Dendritic cell treated with granulocyte-macrophage colony-stimulating factor and Interleukin-4, amounts not matched to agents 40 ng/mL and 50 ng/mL, for 4 days (primary cell): ENCODE data around the gene RABEP1.
"Not testable (repeated sequence)": the region's sequence is repeated elsewhere in the genome, so short reads cannot be mapped to it uniquely, and the experiment has no call there.

Experiments
- H3K27ac Mint-ChIP-seq: one replicate; pipeline ENCODE4 v1.8.0; 2022; ENCODE audit warnings: mild to moderate bottlenecking, mixed read lengths
- H3K27me3 Mint-ChIP-seq: one replicate; pipeline ENCODE4 v1.8.0; 2022; ENCODE audit warnings: mild to moderate bottlenecking, mixed read lengths
- H3K36me3 Mint-ChIP-seq: one replicate; pipeline ENCODE4 v1.8.0; 2022; ENCODE audit warnings: low read depth, mixed read lengths
- H3K4me1 Mint-ChIP-seq: one replicate; pipeline ENCODE4 v1.8.0; 2022; ENCODE audit warnings: low read depth, mixed read lengths
- H3K4me3 Mint-ChIP-seq: one replicate; pipeline ENCODE4 v1.8.0; 2022; ENCODE audit warnings: mild to moderate bottlenecking, moderate library complexity, mixed read lengths
- H3K9me3 Mint-ChIP-seq: one replicate; pipeline ENCODE4 v1.8.0; 2022; ENCODE audit warnings: mixed read lengths
- intact Hi-C: fragments of 100-400 bp; cut with micrococcal nuclease; formaldehyde crosslinking; loops from one replicate; pipeline ENCODE4 v1.15.0; 2022

Gene RABEP1, protein sequence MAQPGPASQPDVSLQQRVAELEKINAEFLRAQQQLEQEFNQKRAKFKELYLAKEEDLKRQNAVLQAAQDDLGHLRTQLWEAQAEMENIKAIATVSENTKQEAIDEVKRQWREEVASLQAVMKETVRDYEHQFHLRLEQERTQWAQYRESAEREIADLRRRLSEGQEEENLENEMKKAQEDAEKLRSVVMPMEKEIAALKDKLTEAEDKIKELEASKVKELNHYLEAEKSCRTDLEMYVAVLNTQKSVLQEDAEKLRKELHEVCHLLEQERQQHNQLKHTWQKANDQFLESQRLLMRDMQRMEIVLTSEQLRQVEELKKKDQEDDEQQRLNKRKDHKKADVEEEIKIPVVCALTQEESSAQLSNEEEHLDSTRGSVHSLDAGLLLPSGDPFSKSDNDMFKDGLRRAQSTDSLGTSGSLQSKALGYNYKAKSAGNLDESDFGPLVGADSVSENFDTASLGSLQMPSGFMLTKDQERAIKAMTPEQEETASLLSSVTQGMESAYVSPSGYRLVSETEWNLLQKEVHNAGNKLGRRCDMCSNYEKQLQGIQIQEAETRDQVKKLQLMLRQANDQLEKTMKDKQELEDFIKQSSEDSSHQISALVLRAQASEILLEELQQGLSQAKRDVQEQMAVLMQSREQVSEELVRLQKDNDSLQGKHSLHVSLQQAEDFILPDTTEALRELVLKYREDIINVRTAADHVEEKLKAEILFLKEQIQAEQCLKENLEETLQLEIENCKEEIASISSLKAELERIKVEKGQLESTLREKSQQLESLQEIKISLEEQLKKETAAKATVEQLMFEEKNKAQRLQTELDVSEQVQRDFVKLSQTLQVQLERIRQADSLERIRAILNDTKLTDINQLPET

DNA sequence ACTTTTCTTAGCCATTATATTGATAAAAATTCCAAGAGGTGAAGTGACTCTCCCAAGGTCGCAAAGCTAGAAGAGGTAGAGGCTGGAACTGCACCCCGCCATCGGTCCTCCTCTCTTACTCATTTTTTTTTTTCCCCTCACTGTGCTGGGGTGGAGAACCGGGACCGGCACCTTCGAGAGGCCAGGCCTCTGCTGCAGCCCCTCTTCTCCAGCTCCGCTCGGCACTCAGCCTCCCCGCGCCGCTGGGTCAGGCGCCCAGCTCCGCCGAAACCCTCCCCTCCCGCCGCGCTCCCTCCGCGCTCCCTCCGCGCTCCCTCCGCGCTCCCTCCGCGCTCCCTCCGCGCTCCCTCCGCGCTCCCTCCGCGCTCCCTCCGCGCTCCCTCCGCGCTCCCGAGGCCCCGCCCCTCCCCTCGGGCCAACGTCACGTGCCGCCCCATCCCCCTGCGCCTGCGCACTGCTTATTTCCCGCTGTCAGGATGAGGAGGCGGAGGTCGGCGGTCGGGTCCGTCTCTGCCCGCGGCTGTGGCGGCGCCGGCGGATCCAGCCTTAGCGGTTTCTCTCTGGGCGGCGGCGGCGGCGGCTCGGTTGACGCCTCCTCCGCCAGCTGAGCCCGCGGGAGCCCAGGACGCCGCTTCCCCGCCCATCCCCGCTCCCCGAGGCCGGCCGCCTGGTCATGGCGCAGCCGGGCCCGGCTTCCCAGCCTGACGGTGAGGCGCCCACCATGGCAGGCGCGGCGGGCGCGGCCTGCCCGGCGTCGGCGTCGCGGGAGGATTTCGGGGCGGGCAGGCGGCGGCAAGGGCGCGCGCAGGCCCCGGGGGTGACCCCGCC is at the start of gene RABEP1:
Gene RABEP1 (plus strand): TSS at position 471 of the 828 bp plus-strand sequence. CDS start 203 bp downstream, at position 674.
- peak within 1 kb of the TSS; percentile 82 for H3K27ac Mint-ChIP-seq
- no peaks in the 10 kb centered on the region for H3K9me3 Mint-ChIP-seq
- H3K4me1 Mint-ChIP-seq, result peaks cover 15% of the 10 kb centered on the region
- peak within 1 kb of the TSS; percentile 84 for H3K4me3 Mint-ChIP-seq
- no peaks in the 10 kb centered on the region for H3K27me3 Mint-ChIP-seq
- intact Hi-C loops, result no loop called here
- H3K36me3 Mint-ChIP-seq, result peaks cover 9% of the 10 kb centered on the region

DNA sequence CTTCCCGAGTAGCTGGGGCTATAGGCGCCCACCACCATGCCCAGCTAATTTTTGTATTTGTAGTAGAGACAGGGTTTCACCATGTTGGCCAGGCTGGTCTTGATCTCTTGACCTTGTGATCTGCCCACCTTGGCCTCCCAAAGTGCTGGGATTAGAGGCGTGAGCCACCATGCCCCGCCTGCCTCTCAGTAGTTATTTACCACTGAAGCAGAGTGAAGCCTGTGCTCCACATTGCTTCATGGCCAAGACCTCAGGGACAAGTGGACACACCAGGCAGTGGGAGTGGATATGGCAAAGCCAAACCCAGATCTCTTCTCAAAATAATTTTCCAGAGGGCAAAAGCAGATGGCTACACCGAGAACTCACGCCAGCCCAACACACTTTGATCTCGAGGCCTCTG is 48.6 kb upstream of the RABEP1 start:
- Mint-ChIP-seq H3K4me3 (peak overlapping the region; percentile 87), H3K27ac (peak overlapping the region; percentile 92), H3K4me1 (peaks cover 85% of the 10 kb centered on the region), H3K36me3 (peaks cover 66% of the 10 kb centered on the region)
- H3K27me3 Mint-ChIP-seq, intact Hi-C loops, H3K9me3 Mint-ChIP-seq: not testable (repeated sequence)

DNA sequence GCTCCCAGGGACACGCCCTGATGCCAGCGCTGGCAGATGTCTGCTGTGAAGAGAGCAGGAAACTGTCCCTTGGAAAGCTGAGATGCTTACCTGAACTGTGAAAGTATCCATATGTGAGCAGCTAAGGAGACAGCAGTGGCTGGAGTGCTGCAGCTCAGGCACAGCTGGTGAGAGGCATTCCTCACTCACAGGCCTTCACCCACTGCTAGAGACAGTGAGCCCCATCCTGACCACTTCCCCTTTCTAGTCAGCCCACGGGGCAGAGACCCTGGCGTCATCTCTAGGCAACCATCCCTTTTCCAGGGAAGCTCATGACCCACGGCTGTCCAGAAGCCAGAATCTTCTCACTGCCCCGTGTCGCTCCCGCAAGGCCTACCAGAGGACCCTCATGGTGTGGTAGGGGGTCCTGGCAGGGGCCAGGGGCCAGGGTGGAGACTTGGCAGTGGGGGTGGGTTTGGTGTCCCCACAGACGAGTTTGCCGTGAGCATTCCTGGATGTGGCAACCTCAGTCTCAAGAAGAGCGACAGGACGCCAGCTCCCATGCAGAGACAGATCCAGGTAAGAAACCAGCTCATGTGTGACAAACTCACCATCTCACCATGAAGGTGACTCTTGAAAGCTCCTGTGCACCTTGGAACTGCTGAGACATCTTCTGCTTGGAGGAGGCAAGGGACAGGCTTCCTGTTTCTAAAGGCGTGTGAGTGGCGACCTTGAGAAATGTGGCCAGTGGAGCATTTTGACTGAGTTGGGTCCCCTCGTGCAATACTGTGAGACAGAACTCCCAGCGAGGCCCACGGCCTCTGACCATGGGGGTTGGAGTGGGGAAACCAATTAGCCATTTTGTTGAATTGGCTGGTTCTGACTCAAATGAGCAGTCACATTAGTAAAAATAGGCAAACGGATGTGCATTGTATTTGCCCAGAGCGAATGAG is 47.2 kb upstream of the RABEP1 start, which contains the start of gene SCIMP:
Gene SCIMP (minus strand): TSS at position 216 of the 932 bp plus-strand sequence. CDS start 105 bp downstream, at position 111.
- Mint-ChIP-seq H3K4me3 (peak within 1 kb of the TSS; percentile 87), H3K27me3 (peaks cover 5% of the 10 kb centered on the region), H3K36me3 (peaks cover 70% of the 10 kb centered on the region), H3K9me3 (no peaks in the 10 kb centered on the region), H3K27ac (peak within 1 kb of the TSS; percentile 92), H3K4me1 (peaks cover 76% of the 10 kb centered on the region)
- intact Hi-C loops, result no loop called here

DNA sequence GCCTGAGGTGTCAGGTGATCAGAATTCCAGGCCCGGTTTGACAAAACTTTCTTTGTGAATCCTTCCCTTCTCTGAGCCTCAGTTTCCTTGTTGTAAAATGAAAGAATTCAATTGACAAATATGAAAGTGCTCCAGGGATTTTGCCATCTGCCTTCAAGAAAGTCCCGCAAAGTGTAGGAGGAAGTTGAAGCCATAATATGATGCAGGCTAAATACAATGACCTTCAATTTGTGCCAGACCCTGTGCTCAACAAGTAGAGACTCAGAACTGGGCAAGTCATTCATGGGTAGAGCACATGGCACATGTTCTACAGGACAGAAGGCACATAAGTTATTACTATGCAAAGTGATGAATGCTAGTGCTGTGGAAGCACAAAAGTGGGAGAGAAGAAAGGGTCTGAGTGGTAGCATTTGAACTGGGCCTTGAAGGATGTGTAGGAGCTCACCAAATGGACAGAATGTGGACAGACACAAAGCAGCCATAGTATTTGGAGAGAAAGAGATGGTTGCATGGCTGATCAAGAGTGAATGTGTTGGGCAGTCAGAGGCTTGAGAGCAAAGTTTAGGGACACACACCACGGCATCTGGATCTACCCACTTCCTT is 45.0 kb upstream of the RABEP1 start:
- H3K4me1 Mint-ChIP-seq, result peaks cover 60% of the 10 kb centered on the region
- intact Hi-C loops, result loop anchor here (1.0 kb wide), 1 partner anchor 40 kb away; no protein-coding TSS in a partner anchor
- peak overlapping the region; percentile 68 for H3K4me3 Mint-ChIP-seq
- H3K9me3 Mint-ChIP-seq, result no peaks in the 10 kb centered on the region
- peaks cover 5% of the 10 kb centered on the region for H3K27me3 Mint-ChIP-seq
- peak overlapping the region; percentile 56 for H3K27ac Mint-ChIP-seq
- H3K36me3 Mint-ChIP-seq, result peaks cover 66% of the 10 kb centered on the region

DNA sequence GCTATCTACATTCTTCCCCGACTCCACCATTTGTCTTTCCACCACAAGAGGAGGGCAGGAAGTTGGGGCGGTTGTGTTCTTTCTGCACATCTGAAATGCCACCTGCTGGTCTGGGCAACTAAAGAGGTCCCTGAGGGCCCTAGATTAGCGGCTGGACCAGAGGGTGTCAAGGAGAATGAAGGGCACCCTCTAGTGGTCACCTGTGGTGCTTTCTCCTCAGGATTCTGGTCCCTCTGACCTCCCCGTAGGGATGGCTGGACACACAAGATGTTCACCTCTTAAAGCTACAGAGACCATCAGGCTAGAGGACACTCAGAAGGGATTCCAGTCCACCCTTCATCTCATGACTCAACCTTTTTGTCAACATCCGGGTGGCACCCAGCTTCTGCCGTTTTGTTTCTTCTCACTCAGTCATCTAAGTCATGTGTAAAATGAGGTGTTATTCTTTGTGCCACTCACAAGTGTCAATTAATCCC is 44.5 kb upstream of the RABEP1 start:
- intact Hi-C loops, result loop anchor here (1.0 kb wide), 1 partner anchor 40 kb away; no protein-coding TSS in a partner anchor

DNA sequence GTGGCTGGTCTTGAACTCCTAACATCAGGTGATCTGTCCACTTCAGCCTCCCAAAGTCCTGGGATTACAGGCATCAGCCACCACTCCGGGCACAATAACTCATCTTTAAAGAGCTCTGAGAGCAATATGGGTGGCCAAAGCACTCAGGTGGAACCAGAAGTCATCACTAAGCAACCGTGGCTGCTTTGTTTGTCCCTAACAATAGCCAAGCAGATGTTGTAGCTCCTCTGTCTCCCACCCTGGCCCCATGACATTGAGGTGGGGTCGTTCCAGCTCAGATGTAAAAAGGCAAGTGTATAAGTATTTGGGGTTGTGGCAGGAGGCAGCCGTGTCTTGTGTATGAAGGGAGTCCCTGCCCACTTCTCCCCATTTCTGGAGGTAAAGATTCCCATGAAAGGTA is 43.8 kb upstream of the RABEP1 start:
- H3K4me3 Mint-ChIP-seq, result no peak overlapping the region

More for the DNA sequence above, 44.5 kb upstream of the RABEP1 start:
- H3K4me1 Mint-ChIP-seq, result peaks cover 54% of the 10 kb centered on the region
- peaks cover 5% of the 10 kb centered on the region for H3K27me3 Mint-ChIP-seq
- H3K36me3 Mint-ChIP-seq, result peaks cover 66% of the 10 kb centered on the region
- H3K9me3 Mint-ChIP-seq, result no peaks in the 10 kb centered on the region
- H3K4me3 Mint-ChIP-seq, result peak overlapping the region; percentile 68
- peak overlapping the region; percentile 56 for H3K27ac Mint-ChIP-seq

DNA sequence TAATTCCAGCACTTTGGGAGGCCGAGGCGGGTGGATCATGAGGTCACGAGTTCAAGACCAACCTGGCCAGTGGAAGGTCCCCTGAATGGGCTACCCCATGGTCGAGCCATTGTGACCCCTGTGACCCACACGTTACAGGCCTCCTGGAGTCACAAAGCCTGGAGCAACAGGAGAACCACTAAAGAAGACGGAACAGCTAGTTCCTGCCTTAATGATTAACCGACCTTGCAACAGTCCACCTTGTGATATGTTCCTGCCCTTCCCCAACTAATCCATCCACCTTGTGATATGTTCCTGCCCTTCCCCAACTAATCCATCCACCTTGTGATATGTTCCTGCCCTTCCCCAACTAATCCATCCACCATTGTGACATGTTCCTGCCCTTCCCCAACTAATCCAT is 42.3 kb upstream of the RABEP1 start:
- not testable (repeated sequence) for H3K27ac Mint-ChIP-seq, H3K9me3 Mint-ChIP-seq, H3K27me3 Mint-ChIP-seq, H3K4me3 Mint-ChIP-seq
- intact Hi-C loops, result loop anchor here (10.0 kb wide), 1 partner anchor 65 kb away; no protein-coding TSS in a partner anchor
- Mint-ChIP-seq H3K4me1 (peaks cover 33% of the 10 kb centered on the region), H3K36me3 (peaks cover 56% of the 10 kb centered on the region)

More for the DNA sequence above, 43.8 kb upstream of the RABEP1 start:
- Mint-ChIP-seq H3K9me3 (no peaks in the 10 kb centered on the region), H3K36me3 (peaks cover 66% of the 10 kb centered on the region), H3K4me1 (peaks cover 47% of the 10 kb centered on the region), H3K27me3 (peaks cover 5% of the 10 kb centered on the region), H3K27ac (no peak overlapping the region)
- intact Hi-C loops, result no loop called here

DNA sequence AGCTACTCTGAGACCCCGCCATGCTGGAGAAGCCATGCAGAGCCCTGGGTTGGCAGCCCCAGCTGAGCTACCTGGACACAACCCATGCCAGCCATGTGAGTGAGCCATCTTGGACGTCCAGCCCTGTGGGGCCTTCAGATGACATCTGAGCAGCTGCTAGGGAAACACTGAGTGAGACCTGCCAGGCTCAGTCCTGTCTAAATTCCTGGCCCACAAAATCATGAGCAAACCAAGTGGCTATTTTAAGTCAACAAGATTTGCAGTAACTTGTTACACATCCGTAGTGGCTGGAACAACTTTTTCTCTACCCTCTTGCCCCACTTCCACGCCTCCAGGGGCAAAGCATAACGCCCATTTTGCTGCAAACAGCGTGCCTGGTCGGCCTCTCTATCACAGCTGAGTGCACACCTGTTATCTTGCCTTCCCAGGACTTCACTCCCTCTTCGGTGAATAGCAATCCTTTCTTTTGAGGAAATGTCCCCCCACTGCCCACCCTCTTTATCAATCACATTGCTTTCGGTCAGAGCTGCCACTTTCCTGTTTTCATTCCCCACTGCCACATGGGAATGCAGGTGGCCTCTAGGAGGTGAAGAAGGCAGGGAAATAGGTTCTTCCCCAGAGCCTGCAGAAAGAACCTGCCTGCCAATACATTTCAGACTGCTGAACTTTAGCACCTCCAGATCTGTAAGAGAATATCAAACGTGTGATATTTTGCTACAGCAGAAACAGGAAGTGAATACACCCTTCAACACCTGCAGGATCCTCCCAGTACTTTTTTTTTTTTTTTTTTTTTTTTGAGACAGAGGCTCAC is 40.0 kb upstream of the RABEP1 start:
- peaks cover 22% of the 10 kb centered on the region for H3K4me1 Mint-ChIP-seq
- intact Hi-C loops, result loop anchor here (10.0 kb wide), 1 partner anchor 63 kb away; no protein-coding TSS in a partner anchor
- H3K36me3 Mint-ChIP-seq, result peaks cover 76% of the 10 kb centered on the region
- no peak overlapping the region for H3K4me3 Mint-ChIP-seq
- no peaks in the 10 kb centered on the region for H3K9me3 Mint-ChIP-seq
- H3K27ac Mint-ChIP-seq, result no peak overlapping the region
- peaks cover 5% of the 10 kb centered on the region for H3K27me3 Mint-ChIP-seq

DNA sequence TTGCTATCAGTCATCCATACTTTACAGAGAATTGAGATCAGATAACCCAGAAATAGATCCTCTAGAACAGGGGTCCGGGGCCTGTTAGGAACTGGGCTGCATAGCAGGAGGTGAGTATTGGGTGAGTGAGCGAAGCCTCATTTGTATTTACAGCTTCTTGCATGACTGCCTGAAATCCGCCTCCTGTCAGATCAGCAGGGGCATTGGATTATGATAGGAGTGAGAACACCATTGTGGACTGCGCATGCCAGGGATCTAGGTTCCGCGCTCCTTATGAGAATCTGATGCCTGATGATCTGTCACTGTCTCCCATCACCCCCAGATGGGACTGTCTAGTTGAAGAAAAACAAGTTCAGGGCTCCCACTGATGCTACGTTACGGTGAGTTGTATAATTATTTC is 34.5 kb upstream of the RABEP1 start:
- Mint-ChIP-seq H3K9me3 (no peaks in the 10 kb centered on the region), H3K36me3 (peaks cover 81% of the 10 kb centered on the region), H3K27ac (no peak overlapping the region), H3K27me3 (no peaks in the 10 kb centered on the region), H3K4me1 (peaks cover 6% of the 10 kb centered on the region), H3K4me3 (no peak overlapping the region)
- intact Hi-C loops, result loop anchor here (10.0 kb wide), 1 partner anchor 57 kb away; no protein-coding TSS in a partner anchor

DNA sequence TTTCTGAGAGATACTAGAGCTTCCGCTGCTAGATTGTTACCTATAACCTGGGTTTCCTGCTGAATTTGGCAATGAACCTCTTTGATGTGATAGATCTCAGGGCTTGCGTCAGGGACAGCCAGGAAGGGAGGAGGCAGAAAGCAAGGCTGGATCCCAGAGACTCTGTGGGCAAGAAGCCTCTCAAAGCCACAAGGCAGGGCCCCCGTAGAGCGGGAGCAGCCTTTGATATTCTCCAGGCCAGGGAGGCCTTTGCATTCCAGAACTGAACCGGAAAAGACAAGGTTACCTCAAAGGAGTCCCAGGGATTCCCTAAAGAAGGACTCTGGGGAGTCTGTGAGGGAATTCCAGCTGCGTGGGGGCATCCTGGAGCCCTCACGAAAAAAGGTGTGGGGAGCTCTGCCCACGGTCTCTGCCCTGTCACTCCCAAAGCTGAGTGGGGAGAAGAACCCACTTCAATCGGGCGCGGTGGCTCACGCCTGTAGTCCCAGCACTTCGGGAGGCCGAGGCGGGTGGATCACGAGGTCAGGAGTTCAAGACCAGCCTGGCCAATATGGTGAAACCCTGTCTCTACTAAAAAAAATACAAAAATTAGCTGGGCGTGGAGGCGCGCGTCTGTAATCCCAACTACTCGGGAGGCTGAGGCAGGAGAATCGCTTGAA is 33.1 kb upstream of the RABEP1 start:
- H3K4me1 Mint-ChIP-seq, result peaks cover 6% of the 10 kb centered on the region
- H3K9me3 Mint-ChIP-seq, result no peaks in the 10 kb centered on the region
- intact Hi-C loops, result loop anchor here (10.0 kb wide), 1 partner anchor 56 kb away; no protein-coding TSS in a partner anchor

DNA sequence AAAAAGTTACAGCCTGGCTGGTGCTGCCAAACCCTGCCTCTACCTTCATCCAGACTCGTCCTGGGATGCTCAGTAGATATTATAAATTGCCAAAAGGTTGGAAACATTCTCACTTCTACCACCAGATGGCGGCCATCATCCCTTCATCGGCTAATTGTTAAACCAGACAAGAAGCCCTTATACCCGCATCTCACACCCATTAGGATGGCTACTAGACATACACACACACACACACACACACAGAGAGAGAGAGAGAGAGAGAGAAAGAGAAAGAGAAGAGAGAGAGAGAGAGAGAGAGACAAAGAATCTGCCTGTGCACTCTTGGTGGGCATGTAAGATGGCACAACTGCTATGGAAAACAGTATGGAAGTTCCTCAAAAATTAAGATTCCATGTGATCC is 32.5 kb upstream of the RABEP1 start:
- no peak overlapping the region for H3K27ac Mint-ChIP-seq
- H3K36me3 Mint-ChIP-seq, result peaks cover 91% of the 10 kb centered on the region

More for the DNA sequence above, 33.1 kb upstream of the RABEP1 start:
- H3K36me3 Mint-ChIP-seq, result peaks cover 85% of the 10 kb centered on the region
- no peak overlapping the region for H3K4me3 Mint-ChIP-seq
- H3K27me3 Mint-ChIP-seq, result no peaks in the 10 kb centered on the region
- H3K27ac Mint-ChIP-seq, result no peak overlapping the region

More for the DNA sequence above, 32.5 kb upstream of the RABEP1 start:
- H3K27me3 Mint-ChIP-seq, result no peaks in the 10 kb centered on the region
- intact Hi-C loops, result loop anchor here (10.0 kb wide), 1 partner anchor 55 kb away; no protein-coding TSS in a partner anchor
- H3K9me3 Mint-ChIP-seq, result no peaks in the 10 kb centered on the region
- H3K4me1 Mint-ChIP-seq, result peaks cover 12% of the 10 kb centered on the region
- H3K4me3 Mint-ChIP-seq, result no peak overlapping the region
